Effector CD8-positive, alpha-beta T cell (primary cell): Measurements from ENCODE around the gene IL1R1.

ENCODE experiments used
- DNase-seq: peaks from one replicate; lab custom pipeline; 2025; lab: John Stamatoyannopoulos, UW

The IL1R1 gene

DNA sequence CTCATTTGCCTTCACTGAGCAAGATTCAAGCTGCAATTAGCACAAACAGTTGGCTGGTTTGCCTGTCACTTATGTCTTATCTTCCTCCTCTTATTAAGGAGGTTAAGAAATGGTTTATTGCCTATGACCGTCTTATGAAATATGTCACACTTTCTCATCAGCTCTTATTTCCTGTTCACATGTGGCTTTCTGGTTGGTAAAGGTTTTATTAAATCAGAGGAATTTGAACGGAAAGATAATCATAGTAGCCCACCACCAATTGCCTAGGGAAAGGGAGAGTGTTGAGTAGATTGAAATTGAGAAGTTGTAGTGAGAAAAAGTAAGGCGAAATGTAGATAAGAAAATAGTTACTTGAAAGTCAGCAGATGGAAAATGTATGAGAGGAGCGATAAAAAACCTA is 4.2 kb upstream of the IL1R1 start:
- no peak for DNase-seq

DNA sequence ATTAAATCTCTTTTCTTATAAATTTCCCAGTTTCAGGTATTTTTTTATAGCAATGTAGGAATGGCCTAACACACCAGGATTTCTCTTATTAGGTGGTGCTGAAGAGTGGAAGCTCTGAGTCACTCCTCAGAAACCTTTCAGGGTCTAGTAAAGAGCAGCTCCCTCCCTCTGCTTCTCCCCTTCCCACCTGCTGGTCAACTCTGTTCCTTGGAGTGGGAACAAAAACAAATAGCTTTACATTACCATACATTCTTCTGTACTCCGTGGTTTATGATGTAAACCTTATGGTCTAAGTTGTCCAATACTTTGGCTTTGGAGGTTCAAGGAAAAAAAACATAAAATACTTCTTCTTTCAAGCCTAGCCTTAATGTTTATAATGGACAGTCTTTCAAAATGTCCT is 2.7 kb upstream of the IL1R1 start:
- no peak for DNase-seq

DNA sequence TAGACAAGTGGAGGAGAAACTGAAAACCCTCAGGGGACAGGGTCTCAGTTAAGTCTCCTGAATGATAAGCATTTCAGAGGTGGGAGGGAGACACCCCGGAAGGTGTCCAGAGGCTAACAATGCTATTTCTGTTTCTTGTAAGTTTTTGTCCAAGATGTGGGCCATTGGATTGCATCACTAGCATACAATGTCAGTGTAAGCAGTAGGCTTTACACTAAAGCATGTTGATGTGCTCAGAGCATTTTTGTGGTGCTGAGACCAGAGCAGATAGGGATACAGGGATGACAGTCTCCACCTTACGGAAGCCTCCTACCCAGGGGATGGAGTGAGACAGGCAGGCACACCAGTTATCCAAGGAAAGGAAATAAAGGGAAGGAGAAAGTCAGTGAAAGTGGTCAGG is 2.2 kb upstream of the IL1R1 start:
- no peak for DNase-seq

DNA sequence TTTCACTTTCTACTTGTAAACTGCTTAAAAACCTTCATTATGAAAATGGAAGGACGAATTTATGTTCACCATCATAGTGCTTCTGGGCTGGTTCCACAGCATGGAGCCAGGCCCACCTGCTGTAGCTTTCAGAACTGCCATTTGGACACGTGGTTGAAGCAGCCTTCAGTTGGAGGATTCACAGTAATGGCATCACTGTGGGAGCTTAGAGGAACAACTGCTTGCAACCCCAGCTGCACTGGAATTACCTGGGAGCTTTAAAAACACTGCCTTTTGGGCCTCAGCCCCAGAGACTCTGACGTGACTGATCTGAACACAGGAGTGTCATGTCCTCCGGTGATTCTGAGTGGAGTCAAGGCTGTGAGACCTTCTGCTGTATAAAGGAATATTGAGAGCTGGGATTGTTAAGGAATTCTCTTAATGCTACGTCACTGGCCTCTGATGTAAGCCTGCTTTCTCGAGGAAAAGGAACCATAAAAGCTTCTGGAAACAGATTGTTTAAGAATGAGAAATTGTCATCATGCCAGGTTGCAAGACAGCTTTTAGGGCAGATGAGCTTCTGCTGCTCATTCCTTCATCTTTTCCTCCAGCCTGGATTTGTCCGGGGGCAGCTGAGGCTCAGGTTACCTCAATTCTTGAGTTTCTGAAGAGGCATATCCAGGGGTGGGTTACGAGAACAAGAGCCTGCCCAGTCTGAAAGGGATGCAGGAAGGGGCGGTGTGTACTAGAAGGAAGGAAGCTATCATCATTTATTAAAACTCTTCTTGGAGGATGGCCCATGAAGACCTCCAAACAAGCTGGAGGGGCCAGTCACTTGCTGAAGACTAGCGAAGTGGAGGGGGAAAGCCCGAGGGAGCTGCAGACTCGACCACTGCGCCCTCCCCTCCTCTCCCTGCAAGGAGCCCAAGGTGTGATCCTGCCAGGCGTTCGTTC is 1.3 kb upstream of the IL1R1 start:
- no peak for DNase-seq

DNA sequence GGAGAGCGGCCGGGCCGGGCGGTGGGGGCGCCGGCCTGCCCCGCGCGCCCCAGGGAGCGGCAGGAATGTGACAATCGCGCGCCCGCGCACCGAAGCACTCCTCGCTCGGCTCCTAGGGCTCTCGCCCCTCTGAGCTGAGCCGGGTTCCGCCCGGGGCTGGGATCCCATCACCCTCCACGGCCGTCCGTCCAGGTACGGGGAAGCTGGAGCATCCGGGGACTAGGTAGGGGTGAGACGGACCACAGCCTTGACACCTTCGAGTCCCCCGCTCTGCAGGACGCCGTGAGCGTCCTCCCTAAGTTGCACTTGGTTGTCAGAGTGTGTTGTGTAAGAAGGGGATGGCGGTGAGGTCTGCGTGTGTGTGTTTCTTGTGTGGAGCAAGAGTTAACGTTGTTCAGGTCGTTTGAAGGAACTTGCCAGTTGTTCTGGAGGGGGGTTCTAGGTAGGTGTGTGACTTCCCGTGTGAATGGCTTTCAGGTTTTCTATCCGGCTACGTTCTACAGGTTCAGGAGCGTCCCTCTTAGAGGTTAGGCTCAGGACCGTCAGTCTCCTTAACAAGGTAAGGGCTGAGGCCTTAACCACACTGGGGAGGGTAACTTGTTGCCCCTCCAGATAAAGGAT is 393 bp downstream of the IL1R1 start:
- no peak for DNase-seq

DNA sequence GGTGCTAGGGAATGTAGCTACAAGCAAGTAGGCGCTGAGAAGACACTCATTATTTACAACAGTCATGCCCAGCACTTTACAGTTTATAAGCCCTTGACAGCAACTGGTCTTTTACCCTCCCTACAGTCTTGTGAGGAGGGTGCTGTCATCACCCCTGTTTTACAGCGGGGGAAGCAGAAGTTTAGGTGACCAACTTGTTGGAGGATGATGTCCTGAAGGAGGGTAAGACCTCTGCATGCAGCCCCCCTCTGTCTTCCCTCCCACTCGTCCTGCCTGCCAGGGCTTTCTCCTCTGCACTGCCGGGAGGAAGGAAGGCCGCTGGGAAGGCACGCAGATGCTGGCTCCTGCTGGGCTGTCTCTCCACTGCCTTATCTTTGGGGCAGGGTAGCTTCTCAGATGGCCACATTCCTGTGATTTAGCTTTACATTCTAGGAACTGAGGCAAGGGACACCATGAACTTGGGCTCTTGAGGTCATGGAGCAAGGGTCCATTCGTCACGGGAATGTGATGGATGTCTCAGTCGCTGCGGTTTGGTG is 972 bp downstream of the IL1R1 start:
- no peak for DNase-seq

DNA sequence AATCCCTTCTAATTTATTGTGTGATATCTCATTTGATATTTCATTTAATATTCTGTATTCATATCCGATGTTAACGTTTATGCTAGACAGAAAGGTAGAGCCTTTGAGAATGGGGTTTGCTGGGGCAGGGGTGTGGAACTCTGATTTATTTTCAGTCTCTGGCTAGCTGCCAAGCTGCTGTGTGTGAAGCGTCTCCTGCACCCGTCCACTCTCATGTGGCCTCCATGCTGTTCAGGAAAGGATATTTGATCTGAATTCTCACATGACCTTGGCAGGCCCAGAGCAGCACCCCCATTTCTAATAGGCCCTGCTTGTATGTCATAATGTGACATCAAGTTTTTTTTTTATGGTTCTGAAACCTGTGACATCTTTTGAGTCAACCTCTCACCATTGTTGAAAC is 1.6 kb downstream of the IL1R1 start:
- no peak for DNase-seq

DNA sequence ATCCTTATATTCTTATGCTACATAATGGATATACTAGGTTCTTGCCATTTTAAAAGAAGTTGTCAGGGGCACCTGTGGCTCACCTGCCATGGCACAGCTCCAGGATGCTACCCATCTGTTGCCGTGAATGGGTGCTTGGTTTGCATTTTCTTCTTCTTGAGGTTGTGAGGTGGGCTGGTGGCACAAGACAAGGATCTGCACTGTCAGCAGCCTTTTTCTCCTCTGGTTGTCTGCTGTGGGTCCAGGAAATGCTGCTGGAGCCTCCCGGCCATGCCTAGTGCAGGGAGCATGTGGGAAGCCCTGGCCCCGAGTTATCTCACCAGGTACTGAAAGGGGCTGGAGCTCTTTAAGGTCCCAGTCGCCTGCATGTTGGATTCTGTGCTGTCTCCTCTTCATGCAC is 2.6 kb downstream of the IL1R1 start:
- no peak for DNase-seq

DNA sequence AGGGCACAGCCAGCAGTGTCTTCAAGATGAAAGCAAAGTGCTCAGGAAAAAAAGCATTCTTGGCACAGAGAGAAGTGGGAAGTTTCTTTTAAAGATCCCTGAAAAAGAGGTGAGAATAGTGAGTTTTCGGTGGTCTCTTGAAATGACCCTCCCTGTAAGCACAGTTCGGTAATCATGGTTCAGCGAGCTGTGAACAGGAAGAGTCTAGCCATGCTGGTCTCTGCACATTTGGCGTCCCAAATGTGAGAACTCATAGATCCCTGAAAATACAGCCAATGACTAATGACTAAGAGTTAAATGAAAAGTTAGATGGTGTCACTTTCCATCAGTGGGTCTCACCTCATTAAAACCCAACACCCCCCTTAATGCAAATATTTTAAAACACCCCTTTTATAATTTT is 3.4 kb downstream of the IL1R1 start:
- DNase-seq = no peak

DNA sequence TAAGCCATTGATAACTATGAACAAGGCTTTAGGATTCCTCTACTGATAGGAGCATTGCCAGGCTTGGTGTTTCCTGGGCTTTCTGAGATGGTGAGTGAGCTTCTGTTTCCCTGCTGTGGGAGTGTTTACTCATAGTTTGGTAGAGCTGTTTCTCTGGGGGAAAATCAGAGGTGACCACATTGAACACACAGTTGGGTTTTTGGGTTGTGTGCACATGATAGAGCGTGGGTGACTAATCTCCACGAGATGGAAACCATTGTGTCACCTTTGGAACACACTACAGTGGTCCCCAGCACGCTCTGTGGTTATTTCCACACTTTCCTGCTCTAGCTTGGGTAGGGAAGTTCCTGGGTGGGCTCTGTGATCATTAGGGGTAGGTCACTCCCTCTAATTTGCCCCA is 5.4 kb downstream of the IL1R1 start:
- DNase-seq = no peak

DNA sequence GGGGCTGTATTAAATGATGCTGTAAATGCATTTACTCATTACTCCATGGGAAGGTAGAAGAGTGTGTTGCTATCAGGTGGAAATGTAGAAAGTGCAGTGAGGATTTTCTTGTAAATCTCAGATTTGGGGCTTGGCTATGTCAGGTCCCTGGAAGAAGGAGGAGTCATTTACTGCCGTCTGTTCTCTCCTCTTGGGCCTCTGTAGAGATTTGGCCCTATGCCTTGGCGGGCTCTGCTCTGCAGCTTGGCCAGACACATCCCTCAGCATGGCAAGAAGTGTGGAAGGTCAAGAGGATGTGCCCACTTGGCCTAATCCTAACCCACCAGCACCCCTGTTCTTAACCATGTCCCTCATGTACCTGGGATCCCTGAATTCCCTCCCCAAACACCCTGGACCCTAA is 6.7 kb downstream of the IL1R1 start:
- no peak for DNase-seq

DNA sequence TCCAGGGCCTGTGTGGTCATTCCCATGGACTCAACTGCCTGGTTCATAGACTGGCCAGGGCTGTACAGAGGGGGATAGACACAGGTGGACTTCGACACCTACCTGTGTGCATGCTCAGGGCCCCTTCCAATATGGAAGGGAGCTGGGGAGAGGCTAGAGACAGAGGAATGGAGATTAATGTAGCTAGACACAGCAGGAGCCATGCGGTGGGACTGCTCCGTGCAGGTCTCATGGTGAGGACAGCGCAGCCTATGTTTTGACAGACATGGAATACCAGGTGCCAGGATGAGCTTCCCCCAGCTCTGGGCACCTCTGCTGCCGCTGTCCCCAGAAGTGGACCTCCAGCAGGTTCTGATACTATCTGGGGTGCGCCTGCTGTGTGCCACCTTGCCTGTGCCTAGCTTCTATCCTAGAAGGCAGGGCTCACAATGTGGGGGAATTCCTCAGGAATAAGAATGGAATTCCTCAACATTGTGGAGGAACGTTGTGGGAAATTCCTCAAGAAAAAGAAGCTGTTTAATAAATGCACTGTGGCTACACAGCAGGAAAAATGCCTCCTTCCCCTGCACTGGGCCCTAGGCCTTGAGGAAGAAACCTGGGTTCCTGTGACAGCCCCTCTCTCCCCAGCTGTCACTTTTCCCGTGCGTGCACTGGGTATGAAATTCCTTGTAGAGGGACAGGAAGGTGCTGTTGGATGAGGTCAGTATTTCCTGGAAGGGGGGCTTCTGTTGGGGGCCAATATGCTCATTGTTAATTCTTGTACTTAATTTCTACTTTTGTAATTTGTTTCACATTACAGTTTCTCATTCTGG is 7.3 kb downstream of the IL1R1 start:
- DNase-seq = no peak

DNA sequence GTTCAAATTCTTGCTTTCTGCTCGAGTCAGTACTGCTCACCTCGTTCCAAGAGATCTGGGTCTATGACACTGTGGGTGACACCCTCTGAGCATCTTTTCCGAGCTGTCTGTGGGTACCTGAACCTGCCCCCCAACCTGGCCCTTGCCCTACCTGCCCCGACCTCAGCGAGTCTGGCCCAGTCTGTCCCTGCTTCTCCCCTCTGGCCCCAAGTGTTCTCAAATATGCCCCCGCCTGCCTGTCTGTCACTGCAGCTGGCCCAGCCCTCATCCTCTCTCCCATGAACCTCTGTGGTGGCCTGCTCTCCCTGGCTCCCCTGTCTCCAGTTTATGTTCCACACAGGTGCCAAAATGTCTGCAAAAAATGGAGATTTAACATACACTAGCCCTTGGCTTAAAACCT is 11.8 kb downstream of the IL1R1 start:
- DNase-seq = no peak

DNA sequence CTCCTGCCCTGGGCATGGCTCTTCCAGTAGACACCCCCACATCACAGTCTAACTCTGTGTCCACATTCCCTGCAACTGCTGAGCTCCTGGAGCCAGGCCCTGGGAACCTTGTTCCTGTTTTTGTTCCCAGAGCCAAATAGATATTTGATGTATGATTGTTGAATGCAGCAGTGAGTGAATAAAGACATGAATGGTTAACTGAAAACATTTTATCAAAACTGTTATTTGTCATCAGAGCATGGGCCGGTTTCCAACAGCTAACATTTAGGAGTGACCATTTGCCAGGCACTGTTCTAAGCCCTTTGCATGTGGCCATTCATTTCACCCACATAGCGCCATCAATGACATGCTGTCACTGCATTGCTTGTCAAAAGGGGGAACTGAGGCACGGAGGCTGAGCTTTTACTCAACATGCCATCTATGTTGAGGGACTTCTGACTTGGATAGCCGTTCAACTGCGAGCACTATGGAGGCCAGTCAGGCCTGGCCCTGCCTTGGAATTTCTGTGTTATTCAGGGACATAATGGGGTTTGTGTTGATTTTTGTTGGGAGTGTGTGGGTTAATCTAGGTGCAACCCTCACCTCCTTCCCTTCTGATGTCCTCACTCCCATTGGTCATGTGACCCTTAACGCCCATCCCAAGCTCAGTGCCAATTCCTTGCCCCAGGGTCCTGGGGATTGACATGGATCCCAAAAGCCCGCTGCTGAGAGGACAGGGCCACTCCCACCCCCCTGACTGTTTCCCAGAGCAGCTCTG is 12.6 kb downstream of the IL1R1 start:
- DNase-seq = no peak

DNA sequence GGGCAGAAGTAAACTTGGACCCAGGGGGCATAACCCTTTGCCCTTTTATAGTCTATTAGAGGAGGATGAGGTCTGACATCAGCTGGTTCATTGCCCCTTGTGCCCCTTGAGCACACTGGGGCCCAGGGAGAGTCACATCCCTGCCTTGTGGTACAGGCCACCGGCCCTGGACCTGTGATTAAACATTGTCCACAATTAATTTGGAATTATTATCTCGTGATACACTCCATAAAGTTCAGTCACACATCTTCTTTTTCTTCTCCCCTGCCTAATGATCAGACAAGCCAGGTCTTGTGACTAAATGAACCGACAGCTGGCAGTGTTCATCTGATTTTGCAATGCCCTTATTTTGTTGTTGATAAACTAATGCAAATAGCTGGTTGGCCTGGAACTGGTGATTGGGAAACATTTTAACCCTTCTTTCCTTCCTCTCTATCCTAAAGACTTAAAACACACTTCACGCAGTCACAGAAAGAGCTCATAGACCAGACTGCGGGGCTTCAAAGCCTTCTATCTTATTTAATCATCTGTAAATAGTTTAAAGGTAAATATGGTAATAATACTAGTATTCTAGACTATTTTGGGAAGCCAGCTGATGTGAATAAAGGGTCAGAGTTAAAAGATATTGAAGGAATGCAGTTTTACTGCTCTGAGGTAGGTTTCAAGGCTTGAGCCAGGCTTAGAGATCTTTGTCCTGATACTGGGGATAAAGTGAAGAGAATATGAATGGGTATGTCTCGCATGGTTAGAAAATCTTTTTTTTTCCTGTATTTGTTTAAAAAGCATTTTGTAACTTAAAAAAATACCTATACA is 13.4 kb downstream of the IL1R1 start:
- DNase-seq = no peak

DNA sequence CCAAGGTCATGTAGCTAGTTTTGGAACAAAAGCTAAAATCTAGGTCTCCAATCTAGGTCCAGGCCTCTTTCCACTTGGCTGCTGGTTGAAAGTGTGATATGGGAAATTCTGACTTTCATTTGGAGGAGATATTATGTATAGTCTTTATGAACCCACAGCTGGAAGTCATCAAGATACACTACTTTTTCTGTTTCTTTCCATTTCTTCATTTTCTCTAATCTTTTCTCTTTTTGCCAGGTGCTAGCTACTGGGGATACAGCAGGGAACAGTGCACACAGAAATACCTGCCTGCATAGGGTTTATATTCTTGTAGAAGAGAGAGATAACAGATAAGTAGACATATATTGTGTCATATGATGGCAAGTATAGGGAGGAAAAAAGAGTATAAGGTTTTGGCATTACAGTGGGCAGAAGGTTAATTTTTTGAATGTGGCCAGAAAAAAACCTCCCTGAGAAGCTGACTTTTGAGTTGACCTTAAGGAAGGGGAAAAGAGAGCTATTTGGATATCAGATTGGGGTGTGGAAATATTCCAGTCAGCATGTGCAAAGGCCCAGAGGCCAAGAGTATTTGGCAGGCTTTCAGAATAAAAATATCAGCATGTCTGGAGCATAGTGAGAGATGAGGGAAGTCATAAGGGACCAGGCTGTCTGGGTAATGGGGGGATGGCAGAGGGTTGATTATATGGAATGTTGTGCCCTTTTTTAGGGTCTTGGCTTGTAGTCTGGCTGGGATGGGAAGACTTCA is 15.6 kb downstream of the IL1R1 start:
- no peak for DNase-seq

DNA sequence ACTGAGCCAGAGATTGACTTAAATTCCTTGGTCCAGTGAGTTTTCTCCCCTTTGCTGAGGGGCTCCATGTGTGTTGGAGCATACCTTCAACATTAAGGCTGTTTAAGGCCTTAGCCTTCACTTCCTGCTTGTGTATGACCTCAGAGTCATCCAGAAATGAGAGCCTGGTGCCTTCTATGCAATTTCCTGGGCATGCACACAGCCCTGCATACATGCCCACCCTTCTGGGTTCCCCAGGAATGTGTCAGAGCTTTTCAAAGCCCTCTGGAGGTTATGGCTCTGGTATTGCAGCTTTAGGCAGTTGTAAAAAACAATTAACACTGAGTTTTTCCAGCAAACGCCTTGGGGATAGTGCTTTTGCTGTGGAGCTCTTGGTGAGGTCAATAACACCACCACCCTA is 16.7 kb downstream of the IL1R1 start:
- DNase-seq = no peak

DNA sequence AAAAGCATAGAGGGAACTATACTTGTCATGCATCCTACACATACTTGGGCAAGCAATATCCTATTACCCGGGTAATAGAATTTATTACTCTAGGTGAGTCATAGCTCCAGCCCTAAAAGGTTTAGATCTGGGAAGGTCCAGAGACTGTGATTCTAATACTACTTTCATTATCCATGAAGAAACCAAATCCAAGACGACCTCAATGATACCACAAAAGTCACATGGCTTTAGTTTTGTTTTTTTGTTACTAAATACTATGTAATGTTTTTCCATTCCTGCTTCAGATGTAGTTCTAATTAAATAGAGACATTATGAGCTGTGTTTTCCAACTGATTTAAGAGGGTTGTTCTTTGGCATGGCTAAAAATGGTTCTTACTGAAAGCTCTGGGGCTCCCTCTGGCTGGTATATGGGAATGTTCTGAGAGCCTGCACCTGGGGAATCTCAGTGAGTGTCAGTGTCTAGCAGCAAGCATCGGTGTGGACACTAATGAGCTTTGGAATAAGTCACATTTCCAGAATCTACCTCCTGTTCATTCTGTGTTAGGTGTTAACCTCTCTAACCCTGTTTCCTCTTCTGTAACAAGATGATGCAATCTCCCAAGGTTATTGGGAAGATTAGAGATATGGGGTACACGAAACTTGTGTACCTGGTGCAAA is 23.8 kb downstream of the IL1R1 start:
- no peak for DNase-seq

DNA sequence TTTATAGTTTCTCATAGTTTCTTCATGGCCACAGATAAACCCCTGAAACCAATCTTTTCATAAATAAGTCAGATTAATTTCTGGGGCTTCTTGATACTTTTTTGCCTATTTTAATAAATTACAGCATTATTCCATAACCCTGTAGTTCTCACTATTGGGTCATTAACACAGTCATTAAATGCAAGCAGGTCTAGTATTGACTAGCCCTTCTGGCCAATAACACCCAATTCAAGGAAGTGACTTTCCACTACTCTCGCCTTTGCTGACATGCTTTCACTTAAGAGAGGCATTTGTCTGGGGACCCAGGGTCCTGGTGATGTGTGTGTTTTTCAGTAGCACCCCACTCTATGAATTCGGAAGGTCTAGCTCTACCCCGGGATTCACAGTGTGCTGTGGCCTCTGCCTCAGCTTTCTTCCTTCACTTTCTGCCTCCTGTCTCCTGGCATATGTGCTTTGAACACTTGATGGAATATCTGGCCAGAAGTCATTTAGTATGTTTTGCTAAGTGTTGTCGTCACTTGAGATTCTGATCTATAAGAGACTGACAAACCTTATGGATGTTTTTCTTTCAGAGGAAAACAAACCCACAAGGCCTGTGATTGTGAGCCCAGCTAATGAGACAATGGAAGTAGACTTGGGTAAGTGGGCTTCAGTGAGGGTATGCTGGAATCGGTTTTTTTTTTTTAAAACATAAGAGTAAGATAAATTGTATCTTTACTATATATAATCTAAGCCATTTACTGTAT is 25.7 kb downstream of the IL1R1 start:
- DNase-seq = no peak
